ENCODE measurements around the gene ATN1. TPM values are rescaled to one million over a fixed set of nuclear protein-coding genes. Genes with fewer than 3 reads are reported as not detected.
A peak's percentile ranks its signal among the peaks of the same experiment; 100 is the strongest.

The ATN1 gene
- total RNA-seq, 4 donors from 2014 or later = 49.0 to 136 (median 95.2) TPM

GRCh38 chr12:6944381-6945186, 16.8 kb downstream of the ATN1 start:
- WGBS, 2 donors (ENCODE audit: low coverage in 1 of 2) = 5 to 6% methylated on average over 7 to 8 of the region's 48 CpGs
- H3K4me3 ChIP-seq = peak overlapping the region; percentile 64 to 74
- ATAC-seq = peak; percentile 79
- H3K27me3 ChIP-seq = no peaks in the 10 kb centered on the region
- peaks cover 0 to 50% of the 10 kb centered on the region in 2 donors for H3K36me3 ChIP-seq
- H3K27ac ChIP-seq = peak overlapping the region; percentile 90 to 96 (median 94)
- peaks cover 0 to 68% (median 18%) of the 10 kb centered on the region in 3 donors for H3K4me1 ChIP-seq
- peak in 3 of 4 experiments; percentile 89 to 97 (median 96) for TF ChIP-seq CTCF (IDR thresholded peaks at IDR 0.05)
- peak in 1 of 2 donors; percentile 6 for TF ChIP-seq POLR2A (IDR thresholded peaks at IDR 0.05)
- peak; percentile 81 for TF ChIP-seq POLR2AphosphoS5 (IDR thresholded peaks at IDR 0.05)
- no peak for TF ChIP-seq EP300 (IDR thresholded peaks at IDR 0.05)
- no peaks in the 10 kb centered on the region for H3K9me3 ChIP-seq

DNA sequence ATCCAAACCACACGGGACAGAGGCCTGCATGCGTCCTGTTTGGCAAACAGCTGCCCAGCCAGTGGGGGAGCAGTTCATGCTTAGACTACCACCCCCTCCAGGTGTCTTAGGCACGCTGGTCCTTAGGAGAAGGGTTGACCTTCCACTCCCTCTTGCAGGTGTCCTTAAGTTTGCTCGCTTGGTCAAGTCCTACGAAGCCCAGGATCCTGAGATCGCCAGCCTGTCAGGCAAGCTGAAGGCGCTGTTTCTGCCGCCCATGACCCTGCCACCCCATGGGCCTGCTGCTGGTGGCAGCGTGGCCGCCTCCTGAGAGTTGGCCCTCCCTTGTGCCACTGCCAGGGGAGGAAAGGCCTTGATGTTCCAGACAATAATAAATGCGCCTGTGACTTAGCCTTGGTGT, 17.9 kb downstream of the ATN1 start:
- Histone ChIP-seq H3K27ac (peak overlapping the region in 3 of 4 donors; percentile 94 to 96 (median 95)), H3K4me3 (no peak overlapping the region)
- no peak for TF ChIP-seq CTCF (IDR thresholded peaks at IDR 0.05)
- no peak for TF ChIP-seq EP300 (IDR thresholded peaks at IDR 0.05)
- no peak for TF ChIP-seq POLR2AphosphoS5 (IDR thresholded peaks at IDR 0.05)
- TF ChIP-seq POLR2A (IDR thresholded peaks at IDR 0.05) = no peak

DNA sequence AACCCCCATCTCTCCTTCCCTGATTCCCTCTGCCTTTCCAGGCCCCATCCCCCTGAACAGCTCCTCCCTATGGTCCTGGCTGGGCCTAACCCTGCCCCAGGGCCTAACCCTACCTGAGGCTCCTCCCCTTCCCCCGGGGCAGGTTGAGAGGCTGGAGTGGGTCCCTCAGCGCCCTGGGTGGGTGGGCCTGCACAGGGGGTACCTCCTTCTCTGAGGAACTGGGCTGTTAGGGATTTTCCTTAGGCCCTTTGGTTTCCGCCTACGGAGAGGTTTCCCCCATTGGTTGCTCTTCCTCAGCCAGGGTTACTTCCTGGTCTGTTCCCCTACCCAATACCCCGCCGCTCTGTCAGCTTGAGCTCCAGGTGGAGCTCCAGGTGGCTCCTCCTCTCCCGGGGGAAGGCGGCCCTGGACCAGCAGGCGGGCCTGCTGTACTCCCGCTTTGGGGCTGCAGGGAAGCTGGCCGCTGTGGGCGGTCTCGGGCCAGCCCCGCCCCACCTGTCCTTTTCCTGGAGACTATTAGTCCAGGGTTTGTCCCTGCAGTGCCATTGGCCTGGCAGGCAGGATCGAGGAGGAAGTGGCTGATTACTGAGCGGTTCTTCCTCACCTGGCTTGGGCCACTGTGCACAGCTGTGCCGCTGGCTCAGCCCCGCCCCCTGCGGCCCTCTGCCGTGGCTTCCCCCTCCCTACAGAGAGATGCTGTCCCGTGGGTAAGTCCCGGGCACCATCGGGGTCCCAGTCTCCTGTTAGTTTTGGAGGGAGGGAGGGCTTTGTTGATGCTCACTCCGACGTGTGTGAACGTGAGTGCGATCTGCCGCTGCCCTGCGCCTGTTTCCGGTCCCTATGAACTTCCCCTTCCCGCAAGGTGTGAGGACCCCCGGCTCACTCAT, 18.5 kb downstream of the ATN1 start:
- Histone ChIP-seq H3K4me3 (peak overlapping the region in 1 of 2 donors; percentile 28), H3K9me3 (no peaks in the 10 kb centered on the region), H3K36me3 (peaks cover 0 to 33% of the 10 kb centered on the region in 2 donors), H3K27ac (peak overlapping the region in 3 of 4 donors; percentile 94 to 96 (median 95)), H3K4me1 (peaks cover 0 to 51% (median 18%) of the 10 kb centered on the region in 3 donors), H3K27me3 (no peaks in the 10 kb centered on the region)
- ATAC-seq = no peak
- TF ChIP-seq CTCF (IDR thresholded peaks at IDR 0.05) = no peak
- TF ChIP-seq EP300 (IDR thresholded peaks at IDR 0.05) = no peak
- no peak for TF ChIP-seq POLR2A (IDR thresholded peaks at IDR 0.05)
- no peak for TF ChIP-seq POLR2AphosphoS5 (IDR thresholded peaks at IDR 0.05)
- WGBS, 2 donors (ENCODE audit: low coverage in 1 of 2) = 40 to 57% methylated on average over 9 to 11 of the region's 32 CpGs

More for the DNA sequence above, 17.9 kb downstream of the ATN1 start:
- Histone ChIP-seq H3K4me1 (peaks cover 0 to 57% (median 18%) of the 10 kb centered on the region in 3 donors), H3K27me3 (no peaks in the 10 kb centered on the region), H3K9me3 (no peaks in the 10 kb centered on the region), H3K36me3 (peaks cover 0 to 40% of the 10 kb centered on the region in 2 donors)
- WGBS, 2 donors (ENCODE audit: low coverage in 1 of 2) = 73% methylated on average over 5 of the region's 11 CpGs; no CpG with 5 or more reads in 1 of the 2 donors
- no peak for ATAC-seq

DNA sequence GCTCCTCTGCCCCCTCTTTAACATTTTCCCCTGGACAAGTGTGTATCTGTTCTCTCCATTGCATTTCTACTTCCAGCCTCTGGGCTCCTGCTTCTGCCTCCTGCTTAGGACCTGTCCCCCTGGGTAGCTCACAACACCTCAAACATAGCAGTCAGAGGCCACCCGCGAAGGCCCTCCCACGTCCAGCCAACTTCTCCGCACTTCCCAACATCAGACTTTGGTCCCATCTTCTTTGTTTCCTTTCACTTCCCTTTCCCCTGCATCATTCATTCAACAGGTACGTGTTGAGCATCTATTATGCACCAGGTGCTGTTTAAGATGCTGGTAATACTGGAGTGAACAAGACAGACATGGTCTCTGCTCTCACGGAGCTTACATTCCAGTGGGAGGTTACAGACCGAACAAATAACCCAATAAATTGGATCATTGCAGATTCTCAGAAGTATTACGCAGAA, 19.2 kb downstream of the ATN1 start:
- Histone ChIP-seq H3K4me3 (peak overlapping the region in 1 of 2 donors; percentile 28), H3K36me3 (peaks cover 0 to 27% of the 10 kb centered on the region in 2 donors), H3K9me3 (no peaks in the 10 kb centered on the region), H3K27ac (peak overlapping the region in 2 of 4 donors; percentile 95 to 96), H3K4me1 (peaks cover 0 to 45% (median 18%) of the 10 kb centered on the region in 3 donors), H3K27me3 (no peaks in the 10 kb centered on the region)
- ATAC-seq = no peak
- WGBS, 2 donors (ENCODE audit: low coverage in 1 of 2) = 64% methylated on average over 7 of the region's 8 CpGs; no CpG with 5 or more reads in 1 of the 2 donors
- TF ChIP-seq CTCF (IDR thresholded peaks at IDR 0.05) = no peak
- TF ChIP-seq POLR2AphosphoS5 (IDR thresholded peaks at IDR 0.05) = no peak
- no peak for TF ChIP-seq POLR2A (IDR thresholded peaks at IDR 0.05)
- TF ChIP-seq EP300 (IDR thresholded peaks at IDR 0.05) = no peak
